Osteoblast (primary cell): ENCODE measurements around the gene FRMPD2. TPM values are rescaled to one million over a fixed set of nuclear protein-coding genes. Genes with fewer than 3 reads are reported as not detected.

Experiments used
- DNase-seq: peaks from one replicate; pipeline ENCODE4 v3.0.0; 2011; ENCODE audit warnings: low spot score, mixed read lengths; ENCODE audit not compliant: insufficient read length; ENCODE audit errors: missing footprints
- H2AFZ ChIP-seq: 2 replicates; pipeline ENCODE4 v1.6.0; 2011; ENCODE audit warnings: mild to moderate bottlenecking, low read length
- H3K27ac ChIP-seq: 2 replicates; pipeline ENCODE4 v1.5.1; 2011; ENCODE audit warnings: mild to moderate bottlenecking, low read depth, low read length, moderate library complexity
- H3K27me3 ChIP-seq: 2 replicates; pipeline ENCODE4 v1.6.0; 2012; ENCODE audit warnings: mild to moderate bottlenecking, control low read depth, inconsistent platforms, low read length, moderate library complexity; ENCODE audit not compliant: insufficient read depth
- H3K36me3 ChIP-seq: 2 replicates; pipeline ENCODE4 v1.5.1; 2011; ENCODE audit warnings: mild to moderate bottlenecking, low read length, control low read depth, moderate library complexity; ENCODE audit not compliant: insufficient read depth
- H3K4me1 ChIP-seq: 2 replicates; pipeline ENCODE4 v1.5.1; 2011; ENCODE audit warnings: mild to moderate bottlenecking, low read length, control low read depth, moderate library complexity; ENCODE audit not compliant: insufficient read depth
- H3K4me2 ChIP-seq: 2 replicates; pipeline ENCODE4 v1.6.0; 2011; ENCODE audit warnings: mild to moderate bottlenecking, low read length; ENCODE audit not compliant: insufficient read depth
- H3K4me3 ChIP-seq: fragments of 200-600 bp; sonication (generic); 3 replicates; pipeline ENCODE4 v1.5.1; 2012; ENCODE audit warnings: mild to moderate bottlenecking, low read length, inconsistent platforms; ENCODE audit not compliant: insufficient read depth
- H3K79me2 ChIP-seq: 2 replicates; pipeline ENCODE4 v1.6.0; 2012; ENCODE audit warnings: mild to moderate bottlenecking, low read length, control low read depth, inconsistent platforms; ENCODE audit not compliant: insufficient read depth
- H3K9me3 ChIP-seq: 2 replicates; pipeline ENCODE4 v1.5.1; 2011; ENCODE audit warnings: low read depth, low read length, control low read depth
- H4K20me1 ChIP-seq: 2 replicates; pipeline ENCODE4 v1.6.0; 2012; ENCODE audit warnings: mild to moderate bottlenecking, low read length, control low read depth; ENCODE audit not compliant: insufficient read depth
- total RNA-seq: library from RNA; depleted of rRNA; stranded (reverse); fragments of >200 nt; gene quantifications from 2 replicates; pipeline ENCODE4 v1.2.3, GENCODE V29; 2012
- TF ChIP-seq, protein P1 (sequence below): IDR thresholded peaks from 2 replicates; pipeline ENCODE4 v1.5.1; 2011; ENCODE audit warnings: mild to moderate bottlenecking, low read depth, low read length, moderate library complexity; ENCODE audit errors: extremely low read depth

The FRMPD2 gene
- total RNA-seq, 1 donor: not detected

GRCh38 chr10:48314107-48314506, 39.6 kb upstream of the FRMPD2 start:
- no peak overlapping the region for H2AFZ ChIP-seq
- no peak overlapping the region for H3K27ac ChIP-seq
- H3K36me3 ChIP-seq: no peaks in the 10 kb centered on the region
- no peak overlapping the region for H3K4me2 ChIP-seq
- TF ChIP-seq, protein P1, sequence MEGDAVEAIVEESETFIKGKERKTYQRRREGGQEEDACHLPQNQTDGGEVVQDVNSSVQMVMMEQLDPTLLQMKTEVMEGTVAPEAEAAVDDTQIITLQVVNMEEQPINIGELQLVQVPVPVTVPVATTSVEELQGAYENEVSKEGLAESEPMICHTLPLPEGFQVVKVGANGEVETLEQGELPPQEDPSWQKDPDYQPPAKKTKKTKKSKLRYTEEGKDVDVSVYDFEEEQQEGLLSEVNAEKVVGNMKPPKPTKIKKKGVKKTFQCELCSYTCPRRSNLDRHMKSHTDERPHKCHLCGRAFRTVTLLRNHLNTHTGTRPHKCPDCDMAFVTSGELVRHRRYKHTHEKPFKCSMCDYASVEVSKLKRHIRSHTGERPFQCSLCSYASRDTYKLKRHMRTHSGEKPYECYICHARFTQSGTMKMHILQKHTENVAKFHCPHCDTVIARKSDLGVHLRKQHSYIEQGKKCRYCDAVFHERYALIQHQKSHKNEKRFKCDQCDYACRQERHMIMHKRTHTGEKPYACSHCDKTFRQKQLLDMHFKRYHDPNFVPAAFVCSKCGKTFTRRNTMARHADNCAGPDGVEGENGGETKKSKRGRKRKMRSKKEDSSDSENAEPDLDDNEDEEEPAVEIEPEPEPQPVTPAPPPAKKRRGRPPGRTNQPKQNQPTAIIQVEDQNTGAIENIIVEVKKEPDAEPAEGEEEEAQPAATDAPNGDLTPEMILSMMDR: no peak
- no peak for DNase-seq
- H3K9me3 ChIP-seq: no peaks in the 10 kb centered on the region
- H3K4me1 ChIP-seq: peaks cover 6% of the 10 kb centered on the region
- H3K27me3 ChIP-seq: no peaks in the 10 kb centered on the region
- H3K4me3 ChIP-seq: no peak overlapping the region
- peaks cover 93% of the 10 kb centered on the region for H3K79me2 ChIP-seq
- H4K20me1 ChIP-seq: peaks cover 51% of the 10 kb centered on the region

DNA sequence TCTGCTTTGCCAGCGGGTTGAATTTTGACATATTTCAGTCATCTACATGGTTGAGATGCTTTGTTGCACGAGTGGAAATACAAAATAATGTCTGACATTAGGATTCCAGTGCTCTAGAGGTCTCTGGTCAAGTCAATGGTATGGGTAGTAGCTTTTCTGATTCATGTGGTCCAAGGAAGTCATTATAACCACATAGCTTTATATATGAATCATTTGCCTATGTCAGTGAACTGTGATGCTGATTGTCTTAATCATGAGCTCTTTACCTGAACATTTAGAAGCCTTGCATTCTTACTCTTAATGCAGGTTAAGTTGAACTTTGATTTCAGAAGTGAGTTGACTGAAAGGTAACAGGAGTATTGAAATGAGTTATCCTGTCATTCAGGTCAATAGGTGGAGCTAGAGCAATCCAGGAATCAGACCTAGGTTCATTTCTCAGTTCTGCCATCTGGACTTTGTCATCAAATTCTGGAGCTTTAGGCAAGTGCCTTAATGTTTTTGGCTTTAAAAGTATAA, 35.3 kb upstream of the FRMPD2 start:
- Histone ChIP-seq H4K20me1 (peaks cover 46% of the 10 kb centered on the region), H3K9me3 (no peaks in the 10 kb centered on the region), H3K79me2 (peaks cover 74% of the 10 kb centered on the region), H3K4me3 (no peak overlapping the region), H3K27ac (no peak overlapping the region), H2AFZ (no peak overlapping the region), H3K36me3 (no peaks in the 10 kb centered on the region), H3K27me3 (no peaks in the 10 kb centered on the region), H3K4me1 (peaks cover 21% of the 10 kb centered on the region), H3K4me2 (peak overlapping the region; percentile 21)
- DNase-seq: peak; percentile 91
- TF ChIP-seq, protein P1: peak; percentile 14

DNA sequence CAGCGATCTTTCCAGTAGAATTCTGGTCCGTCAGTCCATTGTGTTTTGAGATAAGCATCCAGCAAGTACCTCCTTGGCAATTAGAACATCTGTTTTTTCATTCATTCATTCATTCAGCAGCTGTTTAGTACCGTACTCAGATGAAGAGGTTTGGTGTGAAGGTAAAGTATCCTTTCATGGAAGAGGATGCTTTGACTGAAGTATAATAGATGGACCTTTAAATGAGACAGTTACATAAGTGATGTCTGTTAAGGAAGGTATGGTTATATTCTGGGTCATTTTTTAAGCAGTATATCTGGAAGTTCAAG, 33.2 kb upstream of the FRMPD2 start:
- peaks cover 55% of the 10 kb centered on the region for H3K79me2 ChIP-seq
- H3K4me2 ChIP-seq: peak overlapping the region; percentile 87
- peak overlapping the region; percentile 72 for H3K27ac ChIP-seq
- H4K20me1 ChIP-seq: peaks cover 35% of the 10 kb centered on the region
- peak overlapping the region; percentile 88 for H3K4me3 ChIP-seq
- H3K27me3 ChIP-seq: peaks cover 3% of the 10 kb centered on the region
- TF ChIP-seq, protein P1: no peak
- H2AFZ ChIP-seq: peak overlapping the region; percentile 79
- DNase-seq: no peak
- H3K36me3 ChIP-seq: no peaks in the 10 kb centered on the region
- H3K4me1 ChIP-seq: peaks cover 21% of the 10 kb centered on the region
- H3K9me3 ChIP-seq: no peaks in the 10 kb centered on the region

DNA sequence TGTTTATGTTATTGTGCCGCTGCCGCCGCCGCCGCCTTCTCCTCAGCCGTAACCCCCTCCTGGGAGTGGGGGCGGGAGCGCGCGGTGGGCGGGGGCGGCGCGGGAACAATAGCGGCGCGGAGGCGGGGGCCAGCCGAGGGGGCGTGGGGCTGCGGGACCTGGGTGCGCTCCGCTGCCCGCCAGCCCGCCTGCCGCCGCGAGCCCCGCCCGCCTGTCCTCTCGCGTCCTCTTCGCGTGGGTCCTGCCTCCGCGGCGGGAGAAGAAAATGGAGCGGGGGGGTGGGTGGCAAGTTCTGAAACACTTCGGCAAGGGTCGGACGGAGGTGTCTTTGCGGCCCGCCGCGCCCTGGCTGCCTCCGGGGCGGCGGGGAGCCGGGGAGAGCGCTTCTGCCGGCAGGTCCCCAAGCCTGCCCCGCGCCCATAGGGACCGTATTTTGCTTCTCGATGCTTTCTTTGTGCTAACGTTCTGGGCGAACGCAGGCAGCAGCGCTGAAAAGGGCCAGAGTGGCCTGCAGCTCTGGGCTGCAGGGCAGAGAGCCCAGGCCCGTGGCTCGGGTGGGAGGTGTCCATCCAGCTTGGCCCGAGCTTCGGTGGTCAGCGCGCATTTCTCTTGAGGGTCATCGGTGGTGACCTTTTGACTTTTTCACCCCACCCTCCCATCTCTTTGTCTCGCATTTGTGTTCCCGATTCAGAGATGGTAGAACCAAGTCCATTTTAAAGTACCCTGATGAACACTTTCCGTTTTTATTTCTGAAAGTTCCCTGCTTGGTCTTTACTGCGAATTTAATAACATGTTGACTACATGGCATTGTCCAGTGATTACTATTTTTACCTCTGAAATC, 32.6 kb upstream of the FRMPD2 start:
- Histone ChIP-seq H3K79me2 (peaks cover 49% of the 10 kb centered on the region), H3K27me3 (peaks cover 3% of the 10 kb centered on the region), H3K27ac (peak overlapping the region; percentile 72), H3K9me3 (no peaks in the 10 kb centered on the region), H3K36me3 (no peaks in the 10 kb centered on the region), H2AFZ (peak overlapping the region; percentile 79), H3K4me2 (peak overlapping the region; percentile 87), H4K20me1 (peaks cover 35% of the 10 kb centered on the region), H3K4me1 (peaks cover 21% of the 10 kb centered on the region), H3K4me3 (peak overlapping the region; percentile 88)
- DNase-seq: peak; percentile 96
- TF ChIP-seq, protein P1: no peak
